B cell (primary cell): ENCODE results near the gene STAMBP. TPM values are rescaled to one million over a fixed set of nuclear protein-coding genes. Genes with fewer than 3 reads are reported as not detected.

Source experiments
- ATAC-seq: fragments of 200-7000 bp; cut with Tn5 transposase; one replicate; pipeline ENCODE4 v1.10.0; 2021; ENCODE audit warnings: low read depth, mild to moderate bottlenecking, moderate number of reproducible peaks, moderate library complexity
- CTCF ChIA-PET: fragments of 350-600 bp; sonication (Branson Sonifier 250); formaldehyde crosslinking; loops from one replicate; lab custom pipeline; 2021; ENCODE audit warnings: antibody characterized with exemption, inconsistent platforms; lab: Charles Lee
- POLR2A ChIA-PET: fragments of 350-600 bp; sonication (Branson Sonifier 250); formaldehyde crosslinking; loops from one replicate; lab custom pipeline; 2021; ENCODE audit warnings: antibody characterized with exemption; lab: Charles Lee
- DNase-seq: peaks from one replicate; pipeline ENCODE4 v3.0.0; 2013
- H2AFZ ChIP-seq: 2 replicates; pipeline ENCODE4 v1.6.1; 2012; ENCODE audit warnings: mild to moderate bottlenecking, low read depth, low read length; ENCODE audit not compliant: insufficient read depth, poor library complexity, severe bottlenecking
- H3K27ac ChIP-seq, 2 donors: 1 replicate in 1 of 2; 2 replicates in 1 of 2; pipeline ENCODE4 v1.5.1; 2012 to 2013; ENCODE audit warnings: low read length in 2 of 2, mild to moderate bottlenecking in 2 of 2, moderate library complexity in 1 of 2
- H3K27me3 ChIP-seq, 4 experiments: fragments of 200-600 bp in 1 of 4; sonication (generic) in 1 of 4; replicated peaks in 1 of 4; 1 replicate in 2 of 4; 2 replicates in 2 of 4; pipeline versions ENCODE4 v1.6.1 to v1.7.0; 2013 to 2016; ENCODE audit warnings: low read length in 3 of 4, mild to moderate bottlenecking in 2 of 4, mixed read lengths in 1 of 4, moderate library complexity in 1 of 4; ENCODE audit not compliant: insufficient read depth in 4 of 4, control insufficient read depth in 3 of 4; ENCODE audit errors: control extremely low read depth in 1 of 4
- H3K36me3 ChIP-seq, 2 experiments: replicated peaks in 1 of 2; 1 replicate in 1 of 2; 2 replicates in 1 of 2; pipeline versions ENCODE4 v1.6.1 to v1.7.1; 2013; ENCODE audit warnings: low read length in 1 of 2; ENCODE audit not compliant: insufficient read depth in 2 of 2, control insufficient read depth in 1 of 2; ENCODE audit errors: control extremely low read depth in 1 of 2, extremely low read depth in 1 of 2
- H3K4me1 ChIP-seq, 2 donors: fragments of 200-600 bp in 1 of 2; sonication (generic) in 1 of 2; 1 replicate in 1 of 2; 2 replicates in 1 of 2; pipeline versions ENCODE4 v1.5.1 to v1.6.1; 2013 to 2017; ENCODE audit warnings: low read length in 2 of 2; ENCODE audit not compliant: control insufficient read depth in 2 of 2, insufficient read depth in 2 of 2
- H3K4me2 ChIP-seq: replicated peaks from 2 replicates; pipeline ENCODE3; 2012; ENCODE audit warnings: mild to moderate bottlenecking, low read depth, low read length; ENCODE audit not compliant: poor library complexity, severe bottlenecking
- H3K4me3 ChIP-seq, 5 experiments: fragments of 200-600 bp in 1 of 5; sonication (generic) in 1 of 5; 1 replicate in 3 of 5; 2 replicates in 2 of 5; pipeline versions ENCODE4 v1.5.1 to v1.7.0; 2011 to 2016; ENCODE audit warnings: low read length in 4 of 5, mild to moderate bottlenecking in 4 of 5, low read depth in 2 of 5, control low read depth in 1 of 5, moderate library complexity in 1 of 5; ENCODE audit not compliant: insufficient read depth in 1 of 5; ENCODE audit errors: control extremely low read depth in 1 of 5, extremely low read depth in 1 of 5
- H3K79me2 ChIP-seq: fragments of 200-600 bp; sonication (generic); one replicate; pipeline ENCODE4 v1.6.0; 2016; ENCODE audit warnings: low read length; ENCODE audit not compliant: control insufficient read depth, insufficient read depth
- H3K9ac ChIP-seq: fragments of 200-600 bp; sonication (generic); 2 replicates; pipeline ENCODE4 v1.6.1; 2017; ENCODE audit warnings: mild to moderate bottlenecking, low read length, moderate library complexity
- H3K9me3 ChIP-seq, 3 donors: one replicate each; pipeline versions ENCODE4 v1.6.1 to v1.7.1; 2013; ENCODE audit warnings: low read length in 2 of 3; ENCODE audit not compliant: control insufficient read depth in 2 of 3, insufficient read depth in 1 of 3; ENCODE audit errors: control extremely low read depth in 1 of 3
- H4K20me1 ChIP-seq: 2 replicates; pipeline ENCODE4 v1.6.0; 2012; ENCODE audit warnings: mild to moderate bottlenecking, low read length; ENCODE audit not compliant: insufficient read depth, control insufficient read depth, poor library complexity, severe bottlenecking
- H3K27ac Mint-ChIP-seq: one replicate; pipeline ENCODE4 v1.8.0; 2021; ENCODE audit warnings: mixed read lengths
- H3K27me3 Mint-ChIP-seq: one replicate; pipeline ENCODE4 v1.8.0; 2021; ENCODE audit warnings: mixed read lengths
- H3K4me1 Mint-ChIP-seq: one replicate; pipeline ENCODE4 v1.8.0; 2021; ENCODE audit warnings: mixed read lengths
- H3K4me3 Mint-ChIP-seq: one replicate; pipeline ENCODE4 v1.8.0; 2021; ENCODE audit warnings: mixed read lengths
- H3K9me3 Mint-ChIP-seq: one replicate; pipeline ENCODE4 v1.8.0; 2022; ENCODE audit warnings: mixed read lengths; ENCODE audit not compliant: insufficient read depth
- CTCF ChIP-seq: fragments of 200-600 bp; IDR thresholded peaks from one replicate; pipeline ENCODE4 v1.8.0; 2022; ENCODE audit warnings: antibody characterized with exemption, mild to moderate bottlenecking
- EZH2 ChIP-seq: IDR thresholded peaks from 2 replicates; pipeline ENCODE4 v1.6.1; 2012; ENCODE audit warnings: borderline replicate concordance, low read depth, mild to moderate bottlenecking, moderate library complexity, low read length; ENCODE audit not compliant: insufficient read depth, poor library complexity, severe bottlenecking
- WGBS: methylation state at CpG from one replicate; pipeline ENCODE4 v1.1.5; 2013; ENCODE audit warnings: missing lambda C conversion rate; ENCODE audit not compliant: insufficient coverage; 5-methylcytosine and 5-hydroxymethylcytosine counted together
- intact Hi-C: fragments of 100-400 bp; cut with micrococcal nuclease; formaldehyde crosslinking; loops from one replicate; pipeline ENCODE4 v1.10.0; 2022
- polyA plus RNA-seq: library from polyadenylated mRNA; depleted of rRNA; stranded (reverse); fragments of >200 nt; gene quantifications from 2 replicates; pipeline ENCODE4 v1.2.3, GENCODE V29; 2012
- total RNA-seq, 2 donors: library from RNA; stranded (reverse); fragments of 120-200 nt in 1 of 2; gene quantifications; 1 replicate in 1 of 2; 2 replicates in 1 of 2; pipeline versions ENCODE4 v1.2.3 to v1.2.4, GENCODE V29; 2013 to 2022

STAMBP gene
- total and polyA plus RNA-seq, 2 donors (not counting 1 experiment from before 2014, with no cell fraction given): 21.8 to 32.5 TPM

GRCh38 chr2:73910873-73911547 is 82.2 kb downstream of the STAMBP start:
- Histone ChIP-seq H2AFZ (no peak overlapping the region), H3K4me2 (no peak overlapping the region), H3K36me3 (no peaks in the 10 kb centered on the region), H4K20me1 (no peaks in the 10 kb centered on the region), H3K4me3 (no peak overlapping the region), H3K4me1 (peaks cover 0 to 2% of the 10 kb centered on the region in 2 donors), H3K9me3 (no peaks in the 10 kb centered on the region), H3K79me2 (no peaks in the 10 kb centered on the region), H3K27ac (no peak overlapping the region), H3K27me3 (no peaks in the 10 kb centered on the region), H3K9ac (no peak overlapping the region)
- ATAC-seq (no peak), DNase-seq (no peak)
- ChIA-PET CTCF (interaction anchor here (0.6 to 1.7 kb wide), 9 partner anchors 10 to 339 kb away, joined by 3 to 8 read pairs (median 4); no protein-coding TSS in a partner anchor), POLR2A (no interaction called here)
- Mint-ChIP-seq H3K9me3 (no peaks in the 10 kb centered on the region), H3K4me3 (no peak overlapping the region), H3K27ac (no peak overlapping the region), H3K4me1 (peaks cover 2% of the 10 kb centered on the region), H3K27me3 (no peaks in the 10 kb centered on the region)
- no peak for TF ChIP-seq EZH2
- no peak for TF ChIP-seq CTCF
- intact Hi-C loops: no loop called here
- 100% methylated on average over 4 of the region's 6 CpGs for whole genome bisulfite sequencing

GRCh38 chr2:73911548-73912208 is 82.9 kb downstream of the STAMBP start:
- Histone ChIP-seq H3K27me3 (no peaks in the 10 kb centered on the region), H3K36me3 (no peaks in the 10 kb centered on the region), H3K9me3 (no peaks in the 10 kb centered on the region), H3K27ac (no peak overlapping the region), H3K9ac (no peak overlapping the region), H4K20me1 (no peaks in the 10 kb centered on the region), H3K4me1 (peaks cover 0 to 2% of the 10 kb centered on the region in 2 donors), H3K4me2 (no peak overlapping the region), H3K79me2 (no peaks in the 10 kb centered on the region), H2AFZ (no peak overlapping the region), H3K4me3 (no peak overlapping the region)
- Mint-ChIP-seq H3K9me3 (no peaks in the 10 kb centered on the region), H3K4me1 (peaks cover 2% of the 10 kb centered on the region), H3K27me3 (no peaks in the 10 kb centered on the region), H3K27ac (no peak overlapping the region), H3K4me3 (no peak overlapping the region)
- ChIA-PET POLR2A (no interaction called here), CTCF (interaction anchor here (0.9 to 1.7 kb wide), 6 partner anchors 10 to 338 kb away, joined by 3 to 8 read pairs (median 5); no protein-coding TSS in a partner anchor)
- no peak for TF ChIP-seq EZH2
- TF ChIP-seq CTCF: no peak
- DNase-seq: no peak
- ATAC-seq: no peak
- intact Hi-C loops: no loop called here
- WGBS: 93% methylated on average over 5 of the region's 8 CpGs
